Measurements from ENCODE around the gene NUAK1. TPM values are rescaled to one million over a fixed set of nuclear protein-coding genes. Genes with fewer than 3 reads are reported as not detected.

Gene NUAK1
- total RNA-seq, 1 experiment from 2014 or later = 7.4 TPM

GRCh38 chr12:106113042-106113441 is 25.7 kb downstream of the NUAK1 start (continued):
- TF ChIP-seq ZNF274 (IDR thresholded peaks at IDR 0.05; ENCODE audit: low read depth, low read length) = no peak
- TF ChIP-seq FOSL1 (IDR thresholded peaks at IDR 0.05; ENCODE audit: low read depth) = 0 out of 2 replicates have a peak, but pooled peaks have one; percentile 41
- TF ChIP-seq EZH2phosphoT487 (IDR thresholded peaks at IDR 0.05; ENCODE audit: borderline replicate concordance) = no peak
- peak; percentile 29; the same call in 1 of the 2 replicates for TF ChIP-seq SP1 (IDR thresholded peaks at IDR 0.05; ENCODE audit: low read depth)
- TF ChIP-seq SRF (IDR thresholded peaks at IDR 0.05; ENCODE audit: low read depth) = no peak

- Histone ChIP-seq H3K4me3 (replicated peaks in 1 of 2; ENCODE audit: low read depth in 1 of 2, low read length in 2 of 2) (no peak overlapping the region), H2AFZ (ENCODE audit: low read depth, low read length, poor library complexity, severe bottlenecking) (no peak overlapping the region), H3K9me2 (ENCODE audit: insufficient read depth) (no peaks in the 10 kb centered on the region), H3K4me2 (ENCODE audit: low read length) (no peak overlapping the region), H3K9me3 (ENCODE audit: control insufficient read depth in 1 of 2, insufficient read depth in 1 of 2, low read depth in 1 of 2, low read length in 2 of 2) (no peaks in the 10 kb centered on the region), H3K27me3 (ENCODE audit: insufficient read depth, low read length) (no peaks in the 10 kb centered on the region), H3K27ac (ENCODE audit: low read depth, low read length) (no peak overlapping the region), H3K4me1 (ENCODE audit: control insufficient read depth in 1 of 2, insufficient read depth in 2 of 2, low read length in 2 of 2) (peaks cover 12 to 13% of the 10 kb centered on the region in 2 experiments), H3K9ac (ENCODE audit: low read length) (no peak overlapping the region), H3K36me3 (ENCODE audit: control insufficient read depth in 1 of 2, insufficient read depth in 2 of 2, low read length in 2 of 2) (no peaks in the 10 kb centered on the region), H3K79me2 (ENCODE audit: insufficient read depth, low read length) (no peaks in the 10 kb centered on the region), H4K20me1 (ENCODE audit: insufficient read depth) (no peaks in the 10 kb centered on the region)
- no peak for DNase-seq (ENCODE audit: low read depth, low spot score)
- no TSS peak for BruUV-seq (replicated peaks)
- 0 out of 2 replicates have a peak, but pooled peaks have one; percentile 20 for ATAC-seq
- no peak for TF ChIP-seq SIN3A (IDR thresholded peaks at IDR 0.05; ENCODE audit: low read depth)
- intact Hi-C loops (cut with micrococcal nuclease) = no loop called here
- ChIA-PET RAD21 (ENCODE audit: low non-redundant PET in 1 of 2, low total read pairs in 2 of 2, uncharacterized antibody in 2 of 2, unreplicated experiment in 2 of 2) (no interaction called here), CTCF (no interaction called here), POLR2A (no interaction called here)
Measured at GRCh38 chr12:106112145-106112821, 26.5 kb downstream of the NUAK1 start.

- H2AFZ ChIP-seq (ENCODE audit: low read depth, low read length, poor library complexity, severe bottlenecking) = no peak overlapping the region
- ChIA-PET RAD21 (ENCODE audit: low non-redundant PET in 1 of 2, low total read pairs in 2 of 2, uncharacterized antibody in 2 of 2, unreplicated experiment in 2 of 2) (no interaction called here), POLR2A (no interaction called here), CTCF (no interaction called here)
- no peaks in the 10 kb centered on the region for H3K36me3 ChIP-seq (ENCODE audit: control insufficient read depth in 1 of 2, insufficient read depth in 2 of 2, low read length in 2 of 2)
- no peak overlapping the region for H3K9ac ChIP-seq (ENCODE audit: low read length)
- ATAC-seq = no peak
- H3K4me1 ChIP-seq (ENCODE audit: control insufficient read depth in 1 of 2, insufficient read depth in 2 of 2, low read length in 2 of 2) = peaks cover 12 to 13% of the 10 kb centered on the region in 2 experiments
- H3K9me3 ChIP-seq (ENCODE audit: control insufficient read depth in 1 of 2, insufficient read depth in 1 of 2, low read depth in 1 of 2, low read length in 2 of 2) = no peaks in the 10 kb centered on the region
- H3K4me3 ChIP-seq (replicated peaks in 1 of 2; ENCODE audit: low read depth in 1 of 2, low read length in 2 of 2) = no peak overlapping the region
- no peak overlapping the region for H3K4me2 ChIP-seq (ENCODE audit: low read length)
- no peak for DNase-seq (ENCODE audit: low read depth, low spot score)
- no peak overlapping the region for H3K27ac ChIP-seq (ENCODE audit: low read depth, low read length)
- intact Hi-C loops (cut with micrococcal nuclease) = no loop called here
- H3K79me2 ChIP-seq (ENCODE audit: insufficient read depth, low read length) = no peaks in the 10 kb centered on the region
- H3K9me2 ChIP-seq (ENCODE audit: insufficient read depth) = no peaks in the 10 kb centered on the region
- H3K27me3 ChIP-seq (ENCODE audit: insufficient read depth, low read length) = no peaks in the 10 kb centered on the region
- no TSS peak for BruUV-seq (replicated peaks)
- no peaks in the 10 kb centered on the region for H4K20me1 ChIP-seq (ENCODE audit: insufficient read depth)
- TF ChIP-seq CTCF (IDR thresholded peaks at IDR 0.05 in 2 of 3, conservative IDR thresholded peaks at IDR 0.05 in 1 of 3; ENCODE audit: borderline replicate concordance in 1 of 3, insufficient read depth in 1 of 3, low read depth in 2 of 3, low read length in 2 of 3) = no peak
- TF ChIP-seq EGR1 (IDR thresholded peaks at IDR 0.05; ENCODE audit: low read depth) = no peak
- TF ChIP-seq REST (IDR thresholded peaks at IDR 0.05; ENCODE audit: low read depth) = no peak
- TF ChIP-seq CBX3 (IDR thresholded peaks at IDR 0.05; ENCODE audit: low read depth) = no peak
Measured at GRCh38 chr12:106110626-106111300, 28.0 kb downstream of the NUAK1 start.

All from HCT116 (cell line).